NK-92 (cell line): ENCODE measurements around the gene POU2F1.
"Not testable (repeated sequence)": the region's sequence is repeated elsewhere in the genome, so short reads cannot be mapped to it uniquely, and the experiment has no call there.

Experiments
- DNase-seq: peaks from one replicate; lab custom pipeline; 2025; ENCODE audit not compliant: unreplicated experiment; lab: John Stamatoyannopoulos, UW

POU2F1 gene

DNA sequence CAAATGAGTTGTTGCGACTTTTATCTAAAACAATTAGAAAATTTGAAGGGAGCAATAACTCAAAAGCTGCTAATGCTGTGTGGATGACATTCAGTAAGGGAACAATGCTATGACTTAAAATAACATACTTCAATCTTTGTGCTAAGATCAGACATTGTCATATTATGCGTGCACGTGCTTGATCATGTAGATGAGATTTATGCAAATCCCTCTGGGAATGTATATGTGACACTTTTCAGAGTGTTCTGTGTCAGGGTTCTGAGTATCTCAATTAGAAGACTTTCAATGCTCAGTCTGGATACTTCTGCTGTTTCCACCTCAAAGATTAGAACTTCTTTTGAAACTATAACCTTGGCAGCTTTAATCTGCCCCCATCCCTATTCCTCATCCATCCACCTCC is 18.6 kb upstream of the POU2F1 start:
- no peak for DNase-seq

DNA sequence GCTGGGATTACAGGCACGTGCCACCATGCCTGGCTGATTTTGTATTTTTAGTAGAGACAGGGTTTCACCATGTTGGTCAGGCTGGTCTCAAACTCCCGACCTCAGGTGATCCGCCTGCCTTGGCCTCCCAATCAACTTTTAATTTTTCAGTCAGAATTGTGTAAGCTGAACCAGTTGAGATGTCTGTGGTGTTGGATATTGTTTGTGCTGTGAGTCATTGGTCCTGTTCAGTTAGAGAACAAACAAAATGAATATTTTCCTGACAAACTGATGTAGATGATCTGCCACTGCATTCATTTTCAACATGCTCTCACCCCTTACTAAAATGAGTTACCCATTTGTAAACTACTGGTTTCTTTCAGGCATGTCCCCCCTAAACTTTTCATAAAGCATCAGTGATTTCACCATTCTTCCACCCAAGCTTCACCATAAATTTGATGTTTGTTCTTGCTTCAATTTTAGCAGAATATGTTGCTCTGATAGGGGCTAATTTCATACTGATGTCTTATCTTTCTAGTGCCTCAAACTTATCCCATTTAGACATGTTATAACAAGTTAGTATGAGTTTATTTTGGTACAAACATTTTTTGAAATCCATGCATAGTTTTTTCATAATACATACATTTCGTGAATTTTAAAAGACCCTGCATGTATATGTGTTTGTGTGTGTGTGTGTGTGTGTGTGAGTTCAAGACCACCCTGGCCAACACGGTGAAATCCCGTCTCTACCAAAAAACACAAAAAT is 15.2 kb upstream of the POU2F1 start:
- not testable (repeated sequence) for DNase-seq

- DNase-seq: no peak
These were observed 14.4 kb upstream of the POU2F1 start for GRCh38 chr1:167206166-167206835.

- DNase-seq: no peak
These were observed 12.6 kb upstream of the POU2F1 start for GRCh38 chr1:167207940-167208623.

DNA sequence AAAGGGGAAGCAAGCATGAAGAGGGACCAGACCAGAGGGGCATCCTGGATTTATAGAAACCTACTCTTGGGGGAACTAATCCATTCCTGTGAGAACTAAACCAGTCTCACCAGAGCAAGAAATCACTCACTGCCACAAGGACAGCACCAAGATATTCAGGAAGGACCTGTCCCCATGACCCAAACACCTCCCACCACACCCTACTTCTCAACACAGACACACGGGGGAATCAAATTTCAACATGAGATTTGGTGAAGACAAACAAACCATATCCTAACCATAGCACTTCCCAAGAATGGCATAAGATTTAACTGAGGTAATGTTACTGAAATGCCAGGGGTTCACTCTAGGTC is 12.1 kb upstream of the POU2F1 start:
- DNase-seq: no peak

- DNase-seq: no peak
These were observed 11.6 kb upstream of the POU2F1 start for GRCh38 chr1:167209044-167209443.

GRCh38 chr1:167210966-167211674 is 9.6 kb upstream of the POU2F1 start:
- no peak for DNase-seq

GRCh38 chr1:167212025-167212424 is 8.7 kb upstream of the POU2F1 start:
- DNase-seq: no peak

- no peak for DNase-seq
These were observed 3.9 kb upstream of the POU2F1 start for GRCh38 chr1:167216809-167217208.

DNA sequence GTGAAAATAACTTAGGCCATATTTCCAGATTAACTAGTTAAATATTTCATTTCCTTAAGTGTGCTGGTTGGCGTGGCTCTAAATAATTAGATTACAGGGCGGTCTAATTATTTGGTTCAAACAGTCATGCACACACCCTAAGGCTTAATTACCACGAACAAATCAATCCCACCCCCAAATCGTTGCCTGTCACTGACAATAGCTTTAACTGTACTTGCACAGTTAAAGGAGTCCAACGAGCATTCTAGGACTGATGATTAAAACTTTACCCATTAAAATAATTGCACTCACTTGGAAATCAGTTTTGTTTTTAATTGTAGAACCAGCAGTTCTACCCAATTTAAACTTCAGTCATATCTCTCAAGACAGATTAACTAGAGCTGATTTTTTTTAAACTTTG is 1.5 kb upstream of the POU2F1 start:
- no peak for DNase-seq

DNA sequence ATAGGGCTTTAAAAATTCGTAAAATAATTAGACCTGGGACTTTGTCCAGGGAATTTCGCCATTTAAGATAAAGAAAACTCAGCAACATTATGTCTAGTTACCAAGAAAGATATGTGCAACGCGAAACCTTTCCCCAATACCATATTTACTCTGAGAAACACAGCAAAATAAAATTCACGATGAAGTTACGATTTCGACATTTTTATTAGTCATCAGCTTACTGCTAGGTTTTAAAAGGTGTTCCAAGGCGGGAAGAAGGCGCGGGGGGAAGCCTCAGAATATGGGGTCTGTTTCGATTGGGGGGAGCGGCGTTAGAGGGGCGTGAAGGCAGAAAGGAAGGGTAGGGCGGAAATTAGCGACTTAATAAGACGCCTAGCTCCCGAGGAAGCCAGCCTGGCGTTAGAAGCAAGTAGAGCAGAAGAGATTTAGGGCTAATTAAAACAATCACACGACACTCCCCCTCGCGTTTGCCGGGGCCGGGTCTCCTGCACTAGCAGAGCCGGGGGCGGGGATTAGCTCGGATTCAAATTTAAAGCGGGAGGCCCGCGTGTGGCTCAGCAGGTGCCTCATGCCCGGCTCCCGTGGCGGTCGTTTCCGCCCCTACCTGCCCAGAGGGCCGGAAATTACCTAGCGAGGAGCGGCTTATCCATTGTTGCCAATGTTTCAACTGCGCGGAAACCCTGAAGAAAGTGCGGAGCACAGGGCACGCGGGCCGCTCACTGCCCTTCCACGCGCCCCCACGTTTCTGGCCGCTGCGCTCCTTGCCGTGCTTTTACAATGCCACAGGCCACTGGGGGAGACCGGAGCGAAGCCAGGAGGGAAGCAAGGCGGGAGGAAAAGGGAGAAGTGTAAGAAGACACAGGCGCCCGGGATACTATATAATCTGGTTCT is 795 bp upstream of the POU2F1 start:
- peak; percentile 50 for DNase-seq

DNA sequence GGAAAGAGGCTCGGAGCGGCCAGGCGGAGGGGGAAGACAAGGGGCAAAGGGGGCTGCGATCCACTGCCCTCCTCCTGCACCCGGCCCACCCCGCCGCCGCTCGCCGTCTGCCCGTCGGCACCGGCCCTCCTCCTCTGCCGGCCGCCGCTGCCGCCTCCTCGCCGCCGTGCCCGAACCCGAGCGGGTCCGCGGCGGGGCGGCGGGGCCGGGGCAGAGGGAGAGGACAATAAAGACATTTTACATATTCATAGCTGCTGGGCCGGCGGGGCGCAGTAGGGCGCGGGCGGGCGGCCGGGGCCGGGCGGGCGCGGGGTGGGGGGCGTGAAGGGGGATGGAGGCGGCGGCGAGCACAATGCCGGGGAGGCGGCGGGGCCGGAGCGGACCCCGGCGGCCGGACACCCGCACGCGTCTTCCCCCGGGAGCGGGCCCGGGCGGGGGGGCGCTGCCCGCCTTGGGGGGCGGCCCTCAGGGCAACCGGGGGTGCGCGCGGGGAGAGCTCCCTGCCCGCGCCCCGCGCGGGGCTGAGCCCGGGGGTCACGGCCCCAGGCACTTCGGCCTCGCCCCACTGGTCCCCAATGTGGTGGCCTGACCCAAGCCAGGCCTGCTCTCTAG is 546 bp downstream of the POU2F1 start:
- no peak for DNase-seq

DNA sequence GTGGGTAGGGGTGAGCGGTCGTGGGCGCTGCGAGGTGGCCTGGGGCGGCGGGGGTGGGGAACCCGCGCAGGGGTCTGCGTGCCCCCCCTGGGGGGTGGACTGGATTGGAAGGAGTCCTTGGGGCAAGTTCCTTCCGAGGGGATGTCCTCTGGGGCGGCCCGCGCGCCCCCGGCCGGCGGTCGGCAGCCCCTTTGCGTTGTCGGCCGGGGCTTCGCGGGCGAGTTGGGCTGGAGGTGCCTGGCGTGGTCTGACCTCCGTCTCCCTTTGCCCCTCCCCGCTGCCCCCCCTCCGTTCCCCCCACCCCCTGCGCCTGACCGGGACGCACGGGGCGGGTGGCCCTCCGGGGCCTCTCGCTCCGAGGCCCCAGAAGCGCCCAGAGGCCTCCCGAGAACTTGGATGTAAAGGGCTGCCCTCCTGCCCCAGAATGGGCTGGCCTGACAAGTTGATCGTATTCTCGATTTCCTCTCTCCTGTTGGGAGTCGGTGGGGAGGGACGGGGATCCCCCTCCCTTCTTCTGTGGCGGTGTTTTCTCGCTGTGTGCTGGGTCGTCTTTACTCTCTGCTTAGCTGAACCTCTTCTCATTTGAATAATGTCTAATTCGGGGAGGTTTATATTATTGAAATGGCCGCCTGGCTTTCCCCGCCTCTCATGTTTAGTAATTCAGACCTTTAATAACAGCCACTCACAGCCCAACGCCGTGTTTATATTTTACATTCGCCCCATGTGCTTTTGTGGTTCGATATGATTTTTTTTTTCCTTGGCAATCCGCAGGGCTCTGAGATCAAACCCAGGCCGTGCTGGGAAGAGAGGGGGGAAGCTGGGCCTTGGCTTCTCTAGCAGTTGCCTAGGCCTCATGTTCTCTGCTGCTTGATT is 1.3 kb downstream of the POU2F1 start:
- no peak for DNase-seq

- no peak for DNase-seq
These were observed 2.7 kb downstream of the POU2F1 start for GRCh38 chr1:167223144-167224103.

GRCh38 chr1:167224734-167225235 is 4.1 kb downstream of the POU2F1 start:
- not testable (repeated sequence) for DNase-seq

DNA sequence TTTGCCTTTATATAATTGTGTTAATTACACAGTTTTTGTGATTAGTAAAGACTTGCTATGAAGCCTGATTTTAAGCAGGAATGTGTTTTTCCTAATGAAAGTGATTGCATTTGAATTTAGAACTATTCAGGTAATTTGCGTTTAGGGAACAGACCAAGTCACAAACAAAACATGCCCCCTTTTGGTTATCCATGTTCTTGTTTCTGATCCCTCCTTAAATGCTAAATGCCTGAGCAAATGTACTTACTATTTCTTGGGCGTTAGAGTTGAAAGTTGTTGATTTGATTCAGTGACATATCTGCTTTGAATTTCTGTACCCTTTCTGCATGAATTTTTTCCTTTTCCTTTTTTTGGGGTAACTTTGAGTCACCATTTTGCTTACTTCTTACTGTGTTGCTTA is 5.2 kb downstream of the POU2F1 start:
- DNase-seq: no peak

DNA sequence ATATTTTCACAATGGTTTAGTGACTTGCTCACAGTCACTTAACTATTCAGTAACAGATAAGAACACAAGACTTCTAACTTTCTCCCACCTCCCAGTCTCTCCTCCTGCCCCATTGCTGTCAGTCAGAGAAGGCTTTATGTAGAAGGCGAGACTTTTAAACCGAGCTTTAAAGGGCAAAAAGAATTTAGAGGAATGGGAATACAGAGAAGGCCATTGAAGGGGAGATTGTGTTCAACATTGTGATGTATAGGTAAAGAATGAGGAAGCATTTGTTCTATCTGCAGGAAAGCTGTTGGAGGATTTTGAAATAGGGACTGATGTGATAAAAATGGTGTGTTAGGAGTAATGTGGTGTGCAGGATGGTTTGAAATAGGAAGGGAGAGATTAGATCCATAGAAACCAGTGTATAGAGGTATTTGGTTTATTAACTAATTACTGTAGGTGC is 7.3 kb downstream of the POU2F1 start:
- DNase-seq: no peak
